HG03439 (cell line): ENCODE results near the gene CAMLG.
A peak's percentile ranks its signal among the peaks of the same experiment; 100 is the strongest.
"Not testable (repeated sequence)": the region's sequence is repeated elsewhere in the genome, so short reads cannot be mapped to it uniquely, and the experiment has no call there.

Experiments used
- ATAC-seq: cut with Tn5 transposase; IDR thresholded peaks from one replicate; pipeline ENCODE4 v1.9.1; 2021; ENCODE audit warnings: mild to moderate bottlenecking, moderate library complexity; ENCODE audit not compliant: unreplicated experiment

CAMLG gene

DNA sequence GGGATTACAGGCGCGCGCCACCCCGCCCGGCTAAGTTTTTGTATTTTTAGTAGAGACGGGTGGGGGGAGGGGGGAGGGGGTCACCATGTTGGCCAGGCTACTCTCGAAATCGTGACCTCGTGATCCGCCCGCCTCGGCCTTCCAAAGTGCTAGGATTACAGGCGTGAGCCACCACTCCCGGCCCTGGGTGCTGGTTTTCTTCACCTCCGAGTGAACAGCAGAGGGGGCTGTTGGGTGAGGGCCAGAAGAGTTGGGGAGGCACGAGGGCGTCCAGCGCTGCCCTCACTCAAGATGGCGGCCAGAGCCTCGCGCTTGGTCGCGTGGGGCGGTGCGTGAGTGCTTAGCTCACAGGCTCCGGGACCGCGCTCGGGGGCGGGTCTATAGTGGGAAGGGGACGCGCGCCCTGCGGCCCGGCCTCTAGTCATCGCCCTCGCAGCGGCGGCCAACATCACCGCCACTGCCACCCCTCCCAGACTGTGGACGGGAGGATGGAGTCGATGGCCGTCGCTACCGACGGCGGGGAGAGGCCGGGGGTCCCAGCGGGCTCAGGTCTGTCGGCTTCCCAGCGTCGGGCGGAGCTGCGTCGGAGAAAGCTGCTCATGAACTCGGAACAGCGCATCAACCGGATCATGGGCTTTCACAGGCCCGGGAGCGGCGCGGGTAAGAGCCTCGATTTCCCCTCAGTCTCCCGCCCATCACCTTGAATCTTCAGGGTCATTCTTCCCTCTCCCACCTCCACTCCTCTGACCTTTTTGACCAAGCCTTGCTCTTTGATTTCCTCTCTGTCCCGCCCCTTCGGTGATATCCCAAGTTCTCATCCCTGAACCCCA, at the start of gene CAMLG:
TSS of gene CAMLG (plus strand) at position 416 of the 830 bp plus-strand sequence. CDS start at position 489, 73 bp downstream.
- peak; percentile 96 for ATAC-seq

GRCh38 chr5:134690144-134690543, 48.2 kb upstream of the CAMLG start:
- not testable (repeated sequence) for ATAC-seq

- no peak for ATAC-seq
These were observed 45.6 kb upstream of the CAMLG start for GRCh38 chr5:134692722-134693121.

GRCh38 chr5:134708301-134708700, 30.0 kb upstream of the CAMLG start:
- no peak for ATAC-seq

GRCh38 chr5:134714120-134714519, 24.2 kb upstream of the CAMLG start:
- no peak for ATAC-seq

GRCh38 chr5:134714541-134714940, 23.8 kb upstream of the CAMLG start:
- ATAC-seq: no peak

DNA sequence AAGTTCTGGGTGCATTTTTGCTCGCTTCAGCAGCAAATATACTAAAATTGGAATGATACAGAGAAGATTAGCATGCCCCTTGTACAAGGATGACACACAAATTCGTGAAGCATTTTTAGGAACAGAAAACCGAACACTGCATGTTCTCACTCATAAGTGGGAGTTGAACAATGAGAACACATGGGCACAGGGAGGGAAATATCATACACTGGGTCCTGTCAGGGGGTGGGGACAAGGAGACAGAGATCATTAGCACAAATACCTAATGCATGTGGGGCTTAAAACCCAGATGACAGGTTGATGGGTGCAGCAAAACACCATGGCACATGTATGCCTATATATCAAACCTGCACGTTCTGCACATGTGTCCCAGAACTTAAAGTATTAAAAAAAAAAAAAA, 22.9 kb upstream of the CAMLG start:
- not testable (repeated sequence) for ATAC-seq

DNA sequence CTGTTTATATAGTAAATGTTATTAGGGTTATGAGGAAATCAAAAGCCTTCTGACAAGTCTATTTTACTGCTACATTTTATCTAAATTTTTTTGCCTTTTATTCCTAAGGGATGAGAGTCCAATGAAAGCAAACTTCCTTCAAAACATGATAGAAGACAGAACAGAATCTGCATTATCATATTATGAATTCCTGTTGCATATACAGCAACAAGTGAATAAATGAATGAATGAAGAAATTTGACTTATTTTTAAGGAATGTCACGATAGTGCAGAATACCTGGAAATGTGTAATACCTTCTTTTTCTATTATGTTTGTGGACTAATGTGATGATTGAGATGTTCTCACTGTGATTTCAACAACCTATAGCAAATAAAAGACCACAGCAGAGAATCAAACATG, 13.5 kb upstream of the CAMLG start:
- no peak for ATAC-seq

DNA sequence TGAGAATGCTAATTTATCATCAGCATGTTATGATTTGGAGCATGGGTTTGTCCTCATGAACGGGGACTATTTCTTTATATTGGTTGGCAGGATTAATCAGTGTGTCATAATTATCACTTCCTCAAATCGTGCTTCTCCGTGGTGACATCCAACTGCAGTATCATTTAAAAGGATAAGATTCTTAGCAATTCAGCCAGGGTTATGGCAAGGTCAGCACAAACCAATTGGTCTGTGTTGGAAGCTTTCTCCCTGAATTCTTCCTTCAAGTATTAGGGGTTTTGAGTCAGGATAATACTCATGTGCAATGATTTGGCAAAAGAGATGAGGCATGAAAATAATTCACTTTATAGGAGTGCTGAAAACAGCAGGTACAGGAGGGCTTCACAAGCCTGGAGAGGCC, 5.5 kb upstream of the CAMLG start:
- ATAC-seq: no peak

GRCh38 chr5:134735243-134735642, 3.1 kb upstream of the CAMLG start:
- no peak for ATAC-seq

- ATAC-seq: no peak
These were observed 2.1 kb upstream of the CAMLG start for GRCh38 chr5:134736173-134736812.

GRCh38 chr5:134738963-134739661, 764 bp downstream of the CAMLG start:
- no peak for ATAC-seq

DNA sequence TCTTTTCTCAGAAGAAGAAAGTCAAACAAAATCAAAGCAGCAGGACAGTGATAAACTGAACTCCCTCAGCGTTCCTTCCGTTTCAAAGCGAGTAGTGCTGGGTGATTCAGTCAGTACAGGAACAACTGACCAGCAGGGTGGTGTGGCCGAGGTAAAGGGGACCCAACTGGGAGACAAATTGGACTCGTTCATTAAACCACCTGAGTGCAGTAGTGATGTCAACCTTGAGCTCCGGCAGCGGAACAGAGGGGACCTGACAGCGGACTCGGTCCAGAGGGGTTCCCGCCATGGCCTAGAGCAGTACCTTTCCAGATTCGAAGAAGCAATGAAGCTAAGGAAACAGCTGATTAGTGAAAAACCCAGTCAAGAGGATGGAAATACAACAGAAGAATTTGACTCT, 2.7 kb downstream of the CAMLG start:
- ATAC-seq: no peak

GRCh38 chr5:134742134-134742533, 3.8 kb downstream of the CAMLG start:
- no peak for ATAC-seq

DNA sequence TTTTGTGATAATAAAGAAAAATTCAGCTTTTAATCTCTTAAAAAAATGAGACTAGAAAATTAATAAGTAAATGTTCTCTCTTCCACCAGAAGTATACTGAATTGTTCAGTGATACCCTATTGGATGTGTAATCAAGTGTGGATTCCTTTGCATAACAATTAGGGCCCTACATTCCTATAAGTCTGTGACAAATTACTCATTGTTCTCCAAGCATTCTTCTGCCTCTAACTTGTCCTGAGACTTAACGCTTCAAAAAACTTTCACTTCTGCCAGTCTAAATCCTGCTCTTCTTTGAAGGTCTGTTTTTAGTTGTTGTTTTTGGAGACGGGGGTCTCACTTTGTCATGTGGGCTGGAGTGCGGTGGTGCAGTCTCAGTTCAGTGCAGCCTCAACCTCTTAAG, 11.1 kb downstream of the CAMLG start:
- no peak for ATAC-seq

DNA sequence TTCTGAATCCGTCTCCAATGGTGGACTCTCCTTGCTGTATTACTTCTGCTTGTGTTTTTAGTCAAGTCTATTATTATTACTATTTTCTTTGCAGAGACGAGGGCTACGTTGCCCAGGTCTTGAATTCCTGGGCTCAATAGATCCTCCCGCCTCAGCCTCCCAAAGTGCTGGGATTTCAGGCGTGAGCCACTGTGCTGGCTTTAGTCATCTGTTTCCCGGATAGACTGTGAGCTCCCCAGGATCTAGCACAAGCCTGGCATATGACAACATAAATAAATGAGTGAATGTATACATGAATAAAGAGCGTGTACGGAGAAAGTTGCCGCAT, 19.8 kb downstream of the CAMLG start:
- peak; percentile 23 for ATAC-seq

DNA sequence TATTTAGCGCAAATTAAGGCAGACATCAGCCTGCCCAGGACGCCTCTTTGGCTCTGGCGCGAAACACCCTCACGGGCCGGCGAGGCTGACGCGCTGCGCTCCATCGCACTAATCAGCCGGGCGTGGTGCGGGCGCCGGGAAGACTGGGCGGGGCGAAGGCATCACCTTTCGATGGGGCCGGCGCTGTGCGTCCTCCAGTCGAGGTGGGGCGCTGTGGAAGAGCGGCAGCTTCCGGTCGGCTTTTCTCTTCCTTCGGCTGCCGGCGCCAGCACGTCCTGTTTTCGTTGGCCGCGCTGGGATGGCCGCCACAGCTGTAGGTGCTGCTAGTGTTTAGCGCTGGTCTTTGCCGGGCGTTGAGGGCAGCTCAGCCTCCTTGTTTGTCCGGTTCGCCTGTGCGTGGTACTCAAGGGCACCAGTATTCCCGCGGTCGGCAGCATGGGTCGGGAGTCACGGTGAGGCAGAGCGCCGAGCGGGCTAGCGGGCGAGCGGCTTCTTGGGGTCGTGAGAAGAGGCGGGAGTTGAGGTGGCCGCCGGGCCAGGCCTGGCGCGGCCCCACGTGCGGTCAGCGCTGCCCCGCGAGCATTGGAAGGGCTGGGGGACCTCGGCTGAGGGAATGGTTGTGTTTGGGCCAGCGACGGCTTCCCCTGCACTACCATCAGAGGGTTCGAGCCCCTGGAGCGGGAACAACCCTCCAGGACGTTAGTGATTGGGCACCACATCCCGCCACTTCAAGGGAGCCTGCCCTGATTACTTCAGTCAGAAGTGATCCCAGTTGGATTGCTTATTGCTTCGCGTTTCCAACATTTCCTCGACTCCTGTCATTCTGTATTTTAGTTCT, 20.4 kb downstream of the CAMLG start, which contains the start of gene DDX46:
TSS of gene DDX46 (plus strand) at position 276 of the 838 bp plus-strand sequence. CDS start at position 436, 160 bp downstream.
- ATAC-seq: peak; percentile 97

DNA sequence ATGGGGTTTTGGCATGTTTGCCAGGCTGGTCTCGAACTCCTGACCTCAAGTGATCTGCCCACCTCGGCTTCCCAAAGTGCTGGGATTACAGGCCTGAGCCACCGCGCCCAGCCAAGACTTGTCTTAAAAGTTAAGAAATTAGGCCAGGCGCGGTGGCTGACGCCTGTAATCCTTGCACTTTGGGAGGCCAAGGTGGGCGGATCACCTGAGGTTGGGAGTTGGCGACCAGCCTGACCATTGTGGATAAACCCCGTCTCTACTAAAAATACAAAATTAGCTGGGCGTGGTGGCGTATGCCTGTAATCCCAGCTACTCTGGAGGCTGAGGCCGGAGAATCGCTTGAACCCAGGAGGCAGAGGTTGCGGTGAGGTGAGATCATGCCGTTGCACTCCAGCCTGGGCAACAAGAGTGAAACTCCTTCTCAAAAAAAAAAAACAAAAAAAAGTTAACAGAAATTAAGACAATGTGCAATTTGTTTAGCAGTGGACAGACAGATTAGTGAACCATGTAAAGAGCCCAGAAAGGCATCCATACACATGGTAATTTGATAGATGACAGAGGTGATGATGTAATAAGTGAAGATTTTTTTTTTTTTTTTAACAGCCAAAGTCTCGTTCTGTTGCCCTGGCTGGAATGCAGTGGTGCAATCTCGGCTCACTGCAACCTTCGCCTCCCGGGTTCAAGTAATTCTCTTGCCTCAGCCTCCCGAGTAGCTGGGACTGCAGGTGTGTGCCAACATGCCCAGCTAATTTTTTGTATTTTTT, 29.4 kb downstream of the CAMLG start:
- ATAC-seq: not testable (repeated sequence)

- no peak for ATAC-seq
These were observed 30.9 kb downstream of the CAMLG start for GRCh38 chr5:134769206-134769605.

DNA sequence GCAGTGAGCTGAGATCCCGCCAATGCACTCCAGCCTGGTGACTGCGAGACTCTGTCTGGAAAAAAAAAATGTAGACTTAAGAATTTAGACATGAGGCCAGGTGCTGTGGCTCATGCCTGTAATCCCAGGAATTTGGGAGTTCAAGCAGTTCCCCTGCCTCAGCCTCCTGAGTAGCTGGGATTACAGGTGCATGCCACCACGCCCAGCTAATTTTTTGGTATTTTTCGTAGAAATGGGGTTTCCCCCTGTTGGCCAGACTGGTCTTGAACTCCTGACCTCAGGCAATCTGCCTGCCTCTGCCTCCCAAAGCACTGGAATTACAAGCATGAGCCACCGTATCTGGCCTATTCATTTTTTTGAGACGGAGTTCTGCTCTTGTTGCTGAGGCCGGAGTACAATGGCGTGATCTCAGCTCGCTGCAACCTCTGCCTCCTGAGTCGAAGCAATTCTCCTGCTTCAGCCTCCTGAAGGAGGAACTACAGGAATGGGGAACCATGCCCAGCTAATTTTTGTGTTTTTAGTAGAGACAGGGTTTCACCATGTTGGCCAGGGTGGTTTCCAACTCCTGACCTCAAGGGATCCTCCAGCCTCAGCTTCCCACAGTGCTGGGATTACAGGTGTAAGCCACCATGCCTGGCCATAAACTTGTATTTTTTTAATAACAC, 34.2 kb downstream of the CAMLG start:
- ATAC-seq: no peak
